Measurements from ENCODE around the gene AHDC1.

The AHDC1 gene

GRCh38 chr1:27562534-27563340, 41.2 kb downstream of the AHDC1 start:
- ATAC-seq = no peak
- TF ChIP-seq POU6F1 (CRISPR knock-in tag; IDR thresholded peaks at IDR 0.05; ENCODE audit: borderline replicate concordance, low read depth) = no peak
- no peak for TF ChIP-seq PPARA (CRISPR knock-in tag; IDR thresholded peaks at IDR 0.05; ENCODE audit: borderline replicate concordance)
- TF ChIP-seq SNAI2 (CRISPR knock-in tag; IDR thresholded peaks at IDR 0.05) = no peak

DNA sequence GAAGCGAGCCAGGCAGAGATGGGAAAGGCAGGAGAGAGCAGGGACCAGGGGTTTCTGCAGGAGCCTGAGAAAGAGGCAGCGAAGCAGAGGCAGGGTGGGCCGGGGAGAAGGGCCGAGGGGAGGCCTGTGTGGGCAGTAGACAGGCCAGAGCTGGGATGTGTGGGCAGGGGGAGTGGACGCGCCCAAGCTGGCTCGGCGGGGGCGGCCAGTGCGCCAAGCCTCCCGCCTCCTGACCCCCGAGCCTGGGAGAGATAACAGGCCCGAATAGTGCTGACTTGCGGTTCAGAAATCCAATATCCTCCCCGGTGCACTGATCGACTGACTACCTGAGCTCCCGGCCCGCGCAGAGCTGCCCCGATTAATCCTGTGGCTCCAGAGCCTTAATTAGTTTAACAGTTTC, 41.9 kb downstream of the AHDC1 start:
- no peak for ATAC-seq
- no peak for TF ChIP-seq PPARA (CRISPR knock-in tag; IDR thresholded peaks at IDR 0.05; ENCODE audit: borderline replicate concordance)
- no peak for TF ChIP-seq RARB (CRISPR knock-in tag; IDR thresholded peaks at IDR 0.05)
- TF ChIP-seq, protein P1, sequence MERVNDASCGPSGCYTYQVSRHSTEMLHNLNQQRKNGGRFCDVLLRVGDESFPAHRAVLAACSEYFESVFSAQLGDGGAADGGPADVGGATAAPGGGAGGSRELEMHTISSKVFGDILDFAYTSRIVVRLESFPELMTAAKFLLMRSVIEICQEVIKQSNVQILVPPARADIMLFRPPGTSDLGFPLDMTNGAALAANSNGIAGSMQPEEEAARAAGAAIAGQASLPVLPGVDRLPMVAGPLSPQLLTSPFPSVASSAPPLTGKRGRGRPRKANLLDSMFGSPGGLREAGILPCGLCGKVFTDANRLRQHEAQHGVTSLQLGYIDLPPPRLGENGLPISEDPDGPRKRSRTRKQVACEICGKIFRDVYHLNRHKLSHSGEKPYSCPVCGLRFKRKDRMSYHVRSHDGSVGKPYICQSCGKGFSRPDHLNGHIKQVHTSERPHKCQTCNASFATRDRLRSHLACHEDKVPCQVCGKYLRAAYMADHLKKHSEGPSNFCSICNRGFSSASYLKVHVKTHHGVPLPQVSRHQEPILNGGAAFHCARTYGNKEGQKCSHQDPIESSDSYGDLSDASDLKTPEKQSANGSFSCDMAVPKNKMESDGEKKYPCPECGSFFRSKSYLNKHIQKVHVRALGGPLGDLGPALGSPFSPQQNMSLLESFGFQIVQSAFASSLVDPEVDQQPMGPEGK (CRISPR knock-in tag; IDR thresholded peaks at IDR 0.05; ENCODE audit: borderline replicate concordance) = no peak
- TF ChIP-seq ZNF8 (CRISPR knock-in tag; IDR thresholded peaks at IDR 0.05) = no peak
- no peak for TF ChIP-seq ZNF565 (CRISPR knock-in tag; conservative IDR thresholded peaks at IDR 0.05; ENCODE audit: low read depth)
- no peak for TF ChIP-seq ESRRG (CRISPR knock-in tag; IDR thresholded peaks at IDR 0.05)
- TF ChIP-seq CSDC2 (CRISPR knock-in tag; IDR thresholded peaks at IDR 0.05) = no peak
- no peak for TF ChIP-seq GLIS3 (CRISPR knock-in tag; IDR thresholded peaks at IDR 0.05)
- TF ChIP-seq BACH2 (CRISPR knock-in tag; IDR thresholded peaks at IDR 0.05; ENCODE audit: borderline replicate concordance) = no peak
- TF ChIP-seq ZNF70 (CRISPR knock-in tag; IDR thresholded peaks at IDR 0.05) = no peak
- TF ChIP-seq ZC3H10 (CRISPR knock-in tag; IDR thresholded peaks at IDR 0.05) = no peak
- no peak for TF ChIP-seq ZFP30 (CRISPR knock-in tag; IDR thresholded peaks at IDR 0.05)
- TF ChIP-seq OSR1 (CRISPR knock-in tag; IDR thresholded peaks at IDR 0.05) = no peak
- no peak for TF ChIP-seq ZFP3 (CRISPR knock-in tag; IDR thresholded peaks at IDR 0.05)
- no peak for TF ChIP-seq TOX (CRISPR knock-in tag; IDR thresholded peaks at IDR 0.05; ENCODE audit: borderline replicate concordance)
- no peak for TF ChIP-seq POU6F1 (CRISPR knock-in tag; IDR thresholded peaks at IDR 0.05; ENCODE audit: borderline replicate concordance, low read depth)

DNA sequence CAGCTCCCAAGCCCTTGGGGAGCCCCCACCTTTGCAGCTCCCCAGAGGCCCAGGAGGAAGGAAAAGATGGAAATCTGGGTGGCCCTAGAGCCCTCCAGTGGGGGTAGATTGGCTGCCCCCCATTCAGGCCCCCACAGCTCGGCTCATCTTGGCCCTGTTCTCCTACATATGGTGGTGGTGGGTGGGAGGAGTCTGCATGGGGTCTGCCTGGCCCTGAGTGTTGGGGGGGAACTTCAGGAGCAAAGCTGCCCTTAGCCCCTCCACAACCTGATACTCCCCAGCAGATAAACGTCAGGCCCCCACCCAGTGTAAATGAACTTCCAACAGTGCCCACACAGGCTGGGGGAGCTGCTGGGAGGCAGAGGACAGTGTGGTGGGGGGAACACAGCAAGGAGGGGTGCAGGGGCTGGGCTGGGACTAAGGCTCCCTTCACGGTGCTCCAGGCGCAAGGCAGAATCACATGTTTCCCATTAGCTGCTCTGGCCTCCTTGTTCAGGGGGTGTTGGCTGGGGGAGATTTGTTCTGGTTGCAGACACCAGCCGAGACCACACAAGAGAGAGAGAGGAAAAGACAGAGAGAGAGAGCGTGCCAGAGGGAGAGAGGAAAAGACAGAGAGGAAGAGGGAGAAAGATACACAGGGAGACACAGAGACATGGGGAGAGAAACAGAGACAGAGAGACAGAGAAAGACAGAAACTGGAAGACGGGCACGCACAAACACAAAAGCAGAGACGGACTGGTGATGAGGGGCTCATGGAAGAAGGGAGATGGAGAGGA, 42.6 kb downstream of the AHDC1 start:
- ATAC-seq = no peak
- 0 out of 2 replicates have a peak, but pooled peaks have one; percentile 7 for TF ChIP-seq ZNF70 (CRISPR knock-in tag; IDR thresholded peaks at IDR 0.05)
- TF ChIP-seq, protein P1 (CRISPR knock-in tag; IDR thresholded peaks at IDR 0.05; ENCODE audit: borderline replicate concordance) = peak; percentile 18; the same call in 1 of the 2 replicates
- TF ChIP-seq, protein P2, sequence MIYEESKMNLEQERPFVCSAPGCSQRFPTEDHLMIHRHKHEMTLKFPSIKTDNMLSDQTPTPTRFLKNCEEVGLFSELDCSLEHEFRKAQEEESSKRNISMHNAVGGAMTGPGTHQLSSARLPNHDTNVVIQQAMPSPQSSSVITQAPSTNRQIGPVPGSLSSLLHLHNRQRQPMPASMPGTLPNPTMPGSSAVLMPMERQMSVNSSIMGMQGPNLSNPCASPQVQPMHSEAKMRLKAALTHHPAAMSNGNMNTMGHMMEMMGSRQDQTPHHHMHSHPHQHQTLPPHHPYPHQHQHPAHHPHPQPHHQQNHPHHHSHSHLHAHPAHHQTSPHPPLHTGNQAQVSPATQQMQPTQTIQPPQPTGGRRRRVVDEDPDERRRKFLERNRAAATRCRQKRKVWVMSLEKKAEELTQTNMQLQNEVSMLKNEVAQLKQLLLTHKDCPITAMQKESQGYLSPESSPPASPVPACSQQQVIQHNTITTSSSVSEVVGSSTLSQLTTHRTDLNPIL (CRISPR knock-in tag; IDR thresholded peaks at IDR 0.05; ENCODE audit: low read depth) = no peak
- no peak for TF ChIP-seq ARNTL (CRISPR knock-in tag; IDR thresholded peaks at IDR 0.05; ENCODE audit: borderline replicate concordance, low read depth)
- peak; percentile 56; the same call in 1 of the 2 replicates for TF ChIP-seq TCF4 (CRISPR knock-in tag; IDR thresholded peaks at IDR 0.05; ENCODE audit: borderline replicate concordance)

Data from SK-N-SH treated with all-trans-retinoic acid at 6 μM for 48 hours (cell line).